ENCODE results near the gene GRHL3.
A peak's percentile ranks its signal among the peaks of the same experiment; 100 is the strongest.

GRHL3 gene

DNA sequence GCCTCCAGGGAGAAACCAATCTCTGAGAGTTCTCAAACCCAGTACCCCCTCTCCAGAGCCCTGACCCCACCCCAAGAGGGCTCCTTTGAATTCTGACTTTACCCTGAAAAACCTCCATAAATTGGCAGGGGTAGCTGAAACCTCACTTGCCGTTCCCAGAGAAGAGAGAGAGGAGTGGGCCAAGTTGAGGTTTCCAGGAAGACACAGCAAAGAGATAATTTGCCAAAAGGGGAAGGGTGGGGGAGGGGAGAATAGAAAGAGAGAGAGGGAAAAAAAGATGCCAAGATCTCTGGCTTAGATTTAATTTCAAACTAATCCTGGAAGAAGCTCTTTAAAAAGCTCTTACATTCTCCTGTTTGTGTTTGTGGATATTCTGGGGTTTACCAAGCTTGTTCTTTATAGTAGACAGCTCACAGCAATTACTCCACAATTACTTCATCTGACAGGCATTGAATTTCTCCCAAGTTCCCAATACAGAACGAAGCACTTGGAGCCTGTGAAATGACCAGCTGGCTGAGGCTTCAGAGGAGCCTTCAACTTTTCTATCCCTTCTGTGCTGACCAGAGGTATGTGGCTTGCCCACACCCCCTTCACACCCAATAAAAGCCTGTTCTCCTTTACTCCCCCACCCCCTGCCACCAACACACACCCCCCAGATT is 1.1 kb upstream of the GRHL3 start:
- H3K9me3 ChIP-seq (ENCODE audit: control insufficient read depth, low read length) = no peaks in the 10 kb centered on the region
- H3K27ac ChIP-seq = no peak overlapping the region
- TF ChIP-seq, protein P1, sequence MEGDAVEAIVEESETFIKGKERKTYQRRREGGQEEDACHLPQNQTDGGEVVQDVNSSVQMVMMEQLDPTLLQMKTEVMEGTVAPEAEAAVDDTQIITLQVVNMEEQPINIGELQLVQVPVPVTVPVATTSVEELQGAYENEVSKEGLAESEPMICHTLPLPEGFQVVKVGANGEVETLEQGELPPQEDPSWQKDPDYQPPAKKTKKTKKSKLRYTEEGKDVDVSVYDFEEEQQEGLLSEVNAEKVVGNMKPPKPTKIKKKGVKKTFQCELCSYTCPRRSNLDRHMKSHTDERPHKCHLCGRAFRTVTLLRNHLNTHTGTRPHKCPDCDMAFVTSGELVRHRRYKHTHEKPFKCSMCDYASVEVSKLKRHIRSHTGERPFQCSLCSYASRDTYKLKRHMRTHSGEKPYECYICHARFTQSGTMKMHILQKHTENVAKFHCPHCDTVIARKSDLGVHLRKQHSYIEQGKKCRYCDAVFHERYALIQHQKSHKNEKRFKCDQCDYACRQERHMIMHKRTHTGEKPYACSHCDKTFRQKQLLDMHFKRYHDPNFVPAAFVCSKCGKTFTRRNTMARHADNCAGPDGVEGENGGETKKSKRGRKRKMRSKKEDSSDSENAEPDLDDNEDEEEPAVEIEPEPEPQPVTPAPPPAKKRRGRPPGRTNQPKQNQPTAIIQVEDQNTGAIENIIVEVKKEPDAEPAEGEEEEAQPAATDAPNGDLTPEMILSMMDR (IDR thresholded peaks at IDR 0.05) = no peak

GRCh38 chr1:24318615-24319311 is 394 bp upstream of the GRHL3 start:
- peak overlapping the region; percentile 60 for H3K4me2 ChIP-seq (ENCODE audit: low read length)
- no peaks in the 10 kb centered on the region for H3K9me3 ChIP-seq (ENCODE audit: control insufficient read depth, low read length)
- TF ChIP-seq, protein P1 (IDR thresholded peaks at IDR 0.05) = no peak
- H3K27ac ChIP-seq = no peak overlapping the region
- H3K79me2 ChIP-seq = no peaks in the 10 kb centered on the region
- no peaks in the 10 kb centered on the region for H3K36me3 ChIP-seq (ENCODE audit: control insufficient read depth, insufficient read depth, low read length)
- H3K27me3 ChIP-seq (ENCODE audit: control insufficient read depth, insufficient read depth, low read length) = no peaks in the 10 kb centered on the region
- H3K4me3 ChIP-seq (ENCODE audit: low read depth, low read length) = peak overlapping the region; percentile 55
- no peaks in the 10 kb centered on the region for H3K4me1 ChIP-seq
- peak overlapping the region; percentile 46 for H2AFZ ChIP-seq
- H3K9ac ChIP-seq = no peak overlapping the region

More for the DNA sequence above, 1.1 kb upstream of the GRHL3 start:
- H3K4me3 ChIP-seq (ENCODE audit: low read depth, low read length) = no peak overlapping the region
- no peaks in the 10 kb centered on the region for H3K79me2 ChIP-seq
- H3K4me2 ChIP-seq (ENCODE audit: low read length) = no peak overlapping the region
- H2AFZ ChIP-seq = no peak overlapping the region
- H3K9ac ChIP-seq = no peak overlapping the region
- H3K27me3 ChIP-seq (ENCODE audit: control insufficient read depth, insufficient read depth, low read length) = no peaks in the 10 kb centered on the region
- H3K4me1 ChIP-seq = no peaks in the 10 kb centered on the region
- H3K36me3 ChIP-seq (ENCODE audit: control insufficient read depth, insufficient read depth, low read length) = no peaks in the 10 kb centered on the region

GRCh38 chr1:24319962-24320361 is 805 bp downstream of the GRHL3 start:
- H3K36me3 ChIP-seq (ENCODE audit: control insufficient read depth, insufficient read depth, low read length) = no peaks in the 10 kb centered on the region
- H3K4me1 ChIP-seq = no peaks in the 10 kb centered on the region
- H3K79me2 ChIP-seq = no peaks in the 10 kb centered on the region
- no peak overlapping the region for H2AFZ ChIP-seq
- H3K27me3 ChIP-seq (ENCODE audit: control insufficient read depth, insufficient read depth, low read length) = no peaks in the 10 kb centered on the region
- H3K27ac ChIP-seq = no peak overlapping the region
- no peak overlapping the region for H3K4me2 ChIP-seq (ENCODE audit: low read length)
- no peak overlapping the region for H3K9ac ChIP-seq
- peak overlapping the region; percentile 55 for H3K4me3 ChIP-seq (ENCODE audit: low read depth, low read length)
- TF ChIP-seq, protein P1 (IDR thresholded peaks at IDR 0.05) = no peak
- no peaks in the 10 kb centered on the region for H3K9me3 ChIP-seq (ENCODE audit: control insufficient read depth, low read length)

DNA sequence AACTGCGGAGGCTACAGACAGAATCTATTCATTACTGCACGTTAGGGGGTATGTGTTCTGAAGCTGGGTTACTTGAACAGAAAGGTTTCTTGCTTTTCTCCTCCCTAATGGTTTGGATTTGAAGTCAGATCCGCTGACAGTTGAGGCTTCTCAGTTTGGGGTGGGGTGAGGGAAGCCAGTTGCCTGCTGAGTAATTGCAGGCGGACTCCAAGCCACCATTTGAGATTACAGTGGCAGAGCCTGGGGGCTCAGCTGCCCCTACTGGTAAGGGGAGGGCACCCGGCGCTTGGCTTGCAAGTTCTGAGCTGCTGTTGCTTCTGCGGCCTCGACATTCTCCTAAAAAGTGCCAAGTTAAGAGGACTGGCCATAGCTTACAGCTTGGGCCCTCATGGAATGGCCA is 2.0 kb downstream of the GRHL3 start:
- H3K9ac ChIP-seq = no peak overlapping the region
- no peak overlapping the region for H3K4me3 ChIP-seq (ENCODE audit: low read depth, low read length)
- no peaks in the 10 kb centered on the region for H3K79me2 ChIP-seq

More for the DNA sequence above, 2.0 kb downstream of the GRHL3 start:
- TF ChIP-seq, protein P1 (IDR thresholded peaks at IDR 0.05) = no peak
- Histone ChIP-seq H3K4me1 (no peaks in the 10 kb centered on the region), H3K9me3 (ENCODE audit: control insufficient read depth, low read length) (no peaks in the 10 kb centered on the region), H2AFZ (no peak overlapping the region), H3K4me2 (ENCODE audit: low read length) (no peak overlapping the region), H3K27ac (no peak overlapping the region), H3K27me3 (ENCODE audit: control insufficient read depth, insufficient read depth, low read length) (no peaks in the 10 kb centered on the region), H3K36me3 (ENCODE audit: control insufficient read depth, insufficient read depth, low read length) (no peaks in the 10 kb centered on the region)
